SK-N-SH (cell line): Measurements from ENCODE around the gene PXN. TPM values are rescaled to one million over a fixed set of nuclear protein-coding genes. Genes with fewer than 3 reads are reported as not detected.
A peak's percentile ranks its signal among the peaks of the same experiment; 100 is the strongest.

Experiments used
- CTCF ChIA-PET: fragments of 300-600, 350-600 bp; formaldehyde crosslinking; extraction: SDS; loops from one replicate; lab custom pipeline; 2021; lab: Yijun Ruan, JAX
- POLR2A ChIA-PET: fragments of 350-600 bp; sonication (Branson Sonifier 250); formaldehyde crosslinking; extraction: SDS; loops from one replicate; lab custom pipeline; 2020; ENCODE audit warnings: antibody characterized with exemption, inconsistent platforms; lab: Yijun Ruan, JAX
- DNase-seq: peaks from one replicate; pipeline ENCODE4 v3.0.0; 2012
- H2AFZ ChIP-seq: fragments of 200-600 bp; sonication (generic); 2 replicates; pipeline ENCODE4 v1.8.1; 2016; ENCODE audit warnings: antibody characterized with exemption, mild to moderate bottlenecking, low read depth
- H3F3A ChIP-seq: fragments of 200-600 bp; sonication (generic); replicated peaks from 2 replicates; pipeline ENCODE3; 2016; ENCODE audit warnings: antibody characterized with exemption, mild to moderate bottlenecking; ENCODE audit not compliant: insufficient read depth
- H3K27ac ChIP-seq, 2 experiments: fragments of 200-500 bp in 1 of 2; fragments of 200-600 bp in 1 of 2; sonication (Bioruptor generic) in 1 of 2; sonication (generic), shearing (Covaris generic) in 1 of 2; 2 replicates each; pipeline versions ENCODE4 v1.5.1 to v1.6.1; 2014 to 2016; ENCODE audit warnings: low read depth in 2 of 2, inconsistent platforms in 1 of 2, low read length in 1 of 2, mild to moderate bottlenecking in 1 of 2, mixed read lengths in 1 of 2
- H3K27me3 ChIP-seq: fragments of 200-600 bp; sonication (generic), shearing (Covaris generic); 2 replicates; pipeline ENCODE4 v1.6.1; 2016; ENCODE audit warnings: mixed run types; ENCODE audit not compliant: insufficient read depth
- H3K36me3 ChIP-seq, 2 experiments: fragments of 200-500 bp in 1 of 2; fragments of 200-600 bp in 1 of 2; sonication (Bioruptor generic) in 1 of 2; sonication (generic) in 1 of 2; replicated peaks in 1 of 2; 2 replicates each; pipeline versions ENCODE3 to v1.5.1; 2014 to 2016; ENCODE audit warnings: low read length in 1 of 2, mild to moderate bottlenecking in 1 of 2; ENCODE audit not compliant: insufficient read depth in 2 of 2, control insufficient read depth in 1 of 2
- H3K4me1 ChIP-seq, 2 experiments: fragments of 200-500 bp in 1 of 2; fragments of 200-600 bp in 1 of 2; sonication (Bioruptor generic) in 1 of 2; sonication (generic), shearing (Covaris generic) in 1 of 2; 2 replicates each; pipeline versions ENCODE4 v1.5.1 to v1.6.1; 2014 to 2016; ENCODE audit warnings: low read depth in 1 of 2, low read length in 1 of 2, mixed run types in 1 of 2; ENCODE audit not compliant: insufficient read depth in 2 of 2, control insufficient read depth in 1 of 2
- H3K4me2 ChIP-seq: fragments of 200-600 bp; sonication (generic), shearing (Covaris generic); 2 replicates; pipeline ENCODE4 v1.6.1; 2017; ENCODE audit warnings: mixed run types
- H3K4me3 ChIP-seq, 2 experiments: fragments of 200-500 bp in 1 of 2; fragments of 200-600 bp in 1 of 2; sonication (Bioruptor generic) in 1 of 2; sonication (generic), shearing (Covaris generic) in 1 of 2; 2 replicates each; pipeline versions ENCODE4 v1.5.1 to v1.8.1; 2014 to 2016; ENCODE audit warnings: low read depth in 2 of 2, inconsistent platforms in 1 of 2, low read length in 1 of 2, mild to moderate bottlenecking in 1 of 2, mixed read lengths in 1 of 2, moderate library complexity in 1 of 2
- H3K79me2 ChIP-seq: fragments of 200-600 bp; sonication (generic); 2 replicates; pipeline ENCODE4 v1.8.1; 2017; ENCODE audit warnings: mild to moderate bottlenecking; ENCODE audit not compliant: insufficient read depth
- H3K9ac ChIP-seq: fragments of 200-600 bp; sonication (generic); 2 replicates; pipeline ENCODE4 v1.6.1; 2017; ENCODE audit warnings: mixed run types
- H3K9me2 ChIP-seq: fragments of 200-600 bp; sonication (generic); 2 replicates; pipeline ENCODE4 v1.6.1; 2017; ENCODE audit warnings: mixed run types
- H3K9me3 ChIP-seq: fragments of 200-600 bp; sonication (generic); 2 replicates; pipeline ENCODE4 v1.6.1; 2017; ENCODE audit warnings: mixed run types, mild to moderate bottlenecking, moderate library complexity
- H4K20me1 ChIP-seq: fragments of 200-600 bp; sonication (generic); 2 replicates; pipeline ENCODE4 v1.6.1; 2017; ENCODE audit warnings: mild to moderate bottlenecking, mixed run types; ENCODE audit not compliant: insufficient read depth
- GATA2 ChIP-seq: sonication (generic); formaldehyde crosslinking; IDR thresholded peaks from 2 replicates; pipeline ENCODE4 v1.5.0; 2020; ENCODE audit warnings: mild to moderate bottlenecking, missing genetic modification reagents
- MXI1 ChIP-seq: IDR thresholded peaks from 2 replicates; pipeline ENCODE4 v1.6.1; 2012; ENCODE audit warnings: mild to moderate bottlenecking, low read depth, low read length, improper control_type of control experiment
- POLR2AphosphoS5 ChIP-seq: IDR thresholded peaks from 2 replicates; pipeline ENCODE4 v1.6.1; 2012; ENCODE audit warnings: low read depth, low read length
- RAD21 ChIP-seq: IDR thresholded peaks from 2 replicates; pipeline ENCODE4 v1.6.1; 2012; ENCODE audit warnings: mild to moderate bottlenecking, low read length
- RCOR1 ChIP-seq: fragments of 150-350 bp; IDR thresholded peaks from 2 replicates; pipeline ENCODE4 v1.6.1; 2017; ENCODE audit warnings: antibody characterized with exemption, low read length
- REST ChIP-seq: IDR thresholded peaks from 2 replicates; pipeline ENCODE4 v1.6.1; 2012; ENCODE audit warnings: mild to moderate bottlenecking, low read depth, low read length, moderate library complexity
- RFX5 ChIP-seq: IDR thresholded peaks from 2 replicates; pipeline ENCODE4 v1.6.1; 2012; ENCODE audit warnings: mild to moderate bottlenecking, improper control_type of control experiment, low read length
- SIN3A ChIP-seq: IDR thresholded peaks from 2 replicates; pipeline ENCODE4 v1.6.1; 2012; ENCODE audit warnings: low read depth, mild to moderate bottlenecking, low read length, moderate library complexity, borderline replicate concordance
- SMC3 ChIP-seq: IDR thresholded peaks from 2 replicates; pipeline ENCODE4 v1.6.1; 2012; ENCODE audit warnings: low read depth, low read length, improper control_type of control experiment
- WGBS: methylation state at CpG from one replicate; pipeline ENCODE4 v1.1.6; 2017; ENCODE audit warnings: low lambda C conversion rate; 5-methylcytosine and 5-hydroxymethylcytosine counted together
- polyA plus RNA-seq, 3 experiments: library from polyadenylated mRNA; depleted of rRNA; stranded (reverse); fragments of >200 nt; gene quantifications; 2 replicates each; pipeline ENCODE4 v1.2.3, GENCODE V29; 2012

PXN gene
- polyA plus RNA-seq, 1 of the 3 experiments (the other 2 are of a cell fraction), result 89.0 TPM

- TF ChIP-seq REST (peak; percentile 74; the same call in 1 of the 2 replicates), POLR2AphosphoS5 (peak; percentile 41; the same call in 1 of the 2 replicates), SMC3 (no peak), MXI1 (peak; percentile 23; the same call in 1 of the 2 replicates), SIN3A (peak; percentile 76; the same call in 1 of the 2 replicates)
Measured at GRCh38 chr12:120230326-120230973, 35.1 kb downstream of the PXN start (continued).

DNA sequence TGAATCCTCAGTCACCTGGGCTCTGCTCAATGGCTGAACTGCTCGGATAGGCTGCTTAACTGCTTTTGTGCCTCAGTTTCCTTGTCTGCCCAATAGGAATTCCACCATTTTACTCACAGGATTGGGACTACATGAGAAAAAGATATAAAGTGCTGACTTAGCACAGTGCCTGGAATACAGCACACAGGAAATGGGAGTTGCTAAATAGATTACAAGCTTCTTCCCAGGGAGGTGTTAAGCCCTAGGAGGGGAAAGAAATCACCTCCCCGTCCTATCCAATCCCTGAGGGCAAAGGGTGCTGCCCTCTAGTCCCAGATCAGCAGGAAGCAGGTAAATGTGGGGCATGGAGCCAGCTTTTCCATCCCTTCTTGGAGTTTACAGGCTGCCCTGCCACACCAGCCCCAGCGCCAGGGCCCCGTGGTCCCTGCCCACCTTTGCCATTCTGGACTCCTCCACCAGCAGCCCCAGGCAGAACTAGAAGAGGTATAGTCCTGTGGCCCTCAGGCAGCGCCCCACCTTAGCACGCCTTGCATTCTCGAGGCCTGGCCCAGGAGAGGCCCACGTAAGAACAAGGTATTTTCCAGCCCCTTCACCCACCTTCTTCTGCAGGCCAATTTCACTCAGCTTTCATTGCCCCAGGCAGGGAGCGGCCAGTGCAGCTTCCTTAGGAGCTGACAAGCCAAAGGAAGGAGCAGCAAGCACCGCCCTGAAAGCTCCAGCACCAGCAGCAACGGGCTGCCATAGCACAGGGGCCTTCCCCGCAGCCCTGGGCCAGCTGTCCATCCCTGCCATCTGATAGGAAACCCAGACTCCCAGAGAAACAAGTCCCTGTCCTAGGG, 35.8 kb downstream of the PXN start:
- TF ChIP-seq RAD21 (no peak), RCOR1 (no peak), GATA2 (CRISPR knock-in tag) (peak; percentile 65), RFX5 (no peak)
- TF ChIP-seq, all 33 proteins: peak for 1
- peak overlapping the region in 1 of 2 experiments; percentile 34; a peak in 2 of 4 replicates for H3K4me3 ChIP-seq
- CTCF ChIA-PET, result interaction anchor here (0.6 to 18.6 kb wide), 12 partner anchors 10 to 318 kb away, joined by 3 to 618 read pairs (median 12); partner anchors contain the start of genes PXN, RNU4-1, RPLP0 and SIRT4
- H3F3A ChIP-seq, result peaks cover 61% of the 10 kb centered on the region
- peak overlapping the region; percentile 89 for H3K9ac ChIP-seq
- peaks cover 56 to 83% of the 10 kb centered on the region in 2 experiments for H3K4me1 ChIP-seq
- 49% methylated on average over 11 of the region's 12 CpGs for WGBS
- peaks cover 11 to 12% of the 10 kb centered on the region in 2 experiments for H3K36me3 ChIP-seq
- H3K9me3 ChIP-seq, result no peaks in the 10 kb centered on the region
- no peaks in the 10 kb centered on the region for H3K27me3 ChIP-seq
- POLR2A ChIA-PET, result interaction anchor here (0.8 to 8.7 kb wide), 8 partner anchors 8 to 87 kb away, joined by 3 to 108 read pairs (median 6); partner anchors contain the start of genes PXN, RNU4-1, RNU4-2 and RPLP0
- H3K27ac ChIP-seq, result peak overlapping the region; percentile 95 to 100
- peak overlapping the region; percentile 91 for H3K4me2 ChIP-seq
- peaks cover 20% of the 10 kb centered on the region for H4K20me1 ChIP-seq
- H2AFZ ChIP-seq, result no peak overlapping the region
- no peaks in the 10 kb centered on the region for H3K9me2 ChIP-seq
- peak; percentile 79 for DNase-seq
- H3K79me2 ChIP-seq, result peaks cover 88% of the 10 kb centered on the region
